ENCODE results near the gene IL17C. TPM values are rescaled to one million over a fixed set of nuclear protein-coding genes. Genes with fewer than 3 reads are reported as not detected.

The IL17C gene
- total RNA-seq: under 1 TPM; 0.23 to 0.43 TPM

DNA sequence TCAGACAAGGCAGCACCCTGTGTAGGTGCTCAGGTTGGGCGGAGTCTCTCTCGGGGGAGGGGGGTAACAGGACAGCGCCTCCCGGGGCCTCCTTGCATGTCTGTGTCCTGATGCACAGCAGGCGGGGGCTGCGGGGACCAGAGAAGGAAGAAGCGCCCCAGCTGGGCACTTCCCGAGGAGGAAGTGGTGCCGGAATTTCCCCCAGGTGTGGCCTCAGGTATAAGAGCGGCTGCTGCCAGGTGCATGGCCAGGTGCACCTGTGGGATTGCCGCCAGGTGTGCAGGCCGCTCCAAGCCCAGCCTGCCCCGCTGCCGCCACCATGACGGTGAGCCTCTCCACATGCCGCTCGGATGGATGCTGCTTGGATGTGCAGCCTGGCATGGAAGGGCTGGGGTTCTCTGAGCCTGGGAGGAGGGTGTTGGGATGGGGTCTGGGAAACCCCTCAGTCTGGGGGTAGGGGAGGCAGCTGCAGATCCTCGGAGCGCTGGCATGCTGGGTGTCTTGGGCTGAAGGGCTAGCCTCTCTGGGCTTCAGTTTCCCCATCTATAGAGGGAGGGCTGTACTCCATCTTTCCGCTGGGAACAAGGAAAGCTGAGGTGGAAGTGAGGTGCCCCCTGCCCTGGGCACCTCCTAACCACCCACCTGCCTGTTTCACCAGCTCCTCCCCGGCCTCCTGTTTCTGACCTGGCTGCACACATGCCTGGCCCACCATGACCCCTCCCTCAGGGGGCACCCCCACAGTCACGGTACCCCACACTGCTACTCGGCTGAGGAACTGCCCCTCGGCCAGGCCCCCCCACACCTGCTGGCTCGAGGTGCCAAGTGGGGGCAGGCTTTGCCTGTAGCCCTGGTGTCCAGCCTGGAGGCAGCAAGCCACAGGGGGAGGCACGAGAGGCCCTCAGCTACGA, at the start of gene IL17C:
Gene IL17C, plus strand, starts transcription at position 250 of the 908 bp plus-strand sequence. Its CDS starts 70 bp downstream, at position 320.
- Mint-ChIP-seq H3K36me3 (ENCODE audit: low read depth) (peaks cover 11% of the 10 kb centered on the region), H3K4me1 (peaks cover 47% of the 10 kb centered on the region), H3K27ac (no peak within 1 kb of the TSS), H3K9me3 (no peaks in the 10 kb centered on the region), H3K27me3 (peaks cover 35% of the 10 kb centered on the region), H3K4me3 (no peak within 1 kb of the TSS)
- DNase-seq: no peak
- POLR2A ChIA-PET: interaction anchor here (0.9 to 4.1 kb wide), 8 partner anchors 11 to 129 kb away, joined by 3 to 34 read pairs (median 4); partner anchors contain the start of gene CYBA
- CTCF ChIA-PET: interaction anchor here (1.4 kb wide), 1 partner anchor 68 kb away, joined by 3 read pairs; the partner anchor contains the start of gene ZC3H18

DNA sequence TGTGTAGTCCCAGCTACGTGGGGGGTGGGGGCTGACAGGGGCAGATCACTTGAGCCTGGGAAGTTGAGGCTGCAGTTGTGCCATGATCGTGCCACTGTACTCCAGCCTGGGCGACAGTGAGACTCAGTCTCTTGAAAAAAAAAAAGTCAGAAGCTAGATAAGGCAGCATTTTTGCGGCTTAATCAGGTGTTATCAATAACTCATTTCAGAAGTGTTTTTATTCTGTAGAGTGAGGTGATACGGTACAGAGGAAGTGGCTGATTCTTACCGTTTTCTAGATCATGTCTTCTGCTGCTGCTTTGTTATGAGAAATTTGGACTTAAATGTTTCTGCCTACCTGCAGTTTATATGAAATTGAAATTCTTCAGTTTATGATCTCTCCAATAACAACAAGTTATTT, 49.6 kb upstream of the IL17C start:
- H3K27me3 Mint-ChIP-seq: no peaks in the 10 kb centered on the region
- H3K4me3 Mint-ChIP-seq: peak overlapping the region; percentile 38
- CTCF ChIA-PET: no interaction called here
- peak overlapping the region; percentile 92 for H3K27ac Mint-ChIP-seq
- no peak for DNase-seq
- POLR2A ChIA-PET: interaction anchor here (0.9 to 5.1 kb wide), 6 partner anchors 11 to 193 kb away, joined by 3 to 30 read pairs (median 4); partner anchors contain the start of gene ZC3H18
- peaks cover 71% of the 10 kb centered on the region for H3K36me3 Mint-ChIP-seq (ENCODE audit: low read depth)
- peaks cover 66% of the 10 kb centered on the region for H3K4me1 Mint-ChIP-seq
- H3K9me3 Mint-ChIP-seq: no peaks in the 10 kb centered on the region

GRCh38 chr16:88589441-88589840, 48.9 kb upstream of the IL17C start:
- ChIA-PET CTCF (interaction anchor here (0.8 kb wide), 1 partner anchor 30 kb away, joined by 4 read pairs; no protein-coding TSS in a partner anchor), POLR2A (interaction anchor here (0.9 to 5.1 kb wide), 5 partner anchors 14 to 192 kb away, joined by 3 to 30 read pairs (median 4); partner anchors contain the start of gene ZC3H18)
- Mint-ChIP-seq H3K36me3 (ENCODE audit: low read depth) (peaks cover 73% of the 10 kb centered on the region), H3K4me1 (peaks cover 66% of the 10 kb centered on the region), H3K27ac (peak overlapping the region; percentile 92), H3K27me3 (no peaks in the 10 kb centered on the region), H3K9me3 (no peaks in the 10 kb centered on the region), H3K4me3 (peak overlapping the region; percentile 38)
- no peak for DNase-seq

DNA sequence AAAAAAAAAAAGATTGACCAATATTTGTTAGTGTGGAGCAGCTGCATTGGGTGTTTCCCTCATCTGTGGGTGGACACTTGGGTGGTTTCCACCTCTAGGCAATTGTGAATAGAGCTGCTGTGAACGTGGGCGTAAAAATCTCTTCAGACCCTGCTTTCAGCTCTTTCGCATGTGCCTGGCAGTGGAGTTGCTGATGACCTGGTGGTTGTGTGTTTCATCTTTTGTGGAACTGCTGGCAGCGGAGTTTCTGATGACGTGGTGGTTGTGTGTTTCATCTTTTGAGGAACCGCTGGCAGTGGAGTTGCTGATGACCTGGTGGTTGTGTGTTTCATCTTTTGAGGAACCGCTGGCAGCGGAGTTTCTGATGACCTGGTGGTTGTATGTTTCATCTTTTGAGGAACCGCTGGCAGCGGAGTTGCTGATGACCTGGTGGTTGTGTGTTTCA, 46.8 kb upstream of the IL17C start:
- peak; percentile 48 for DNase-seq
- no peaks in the 10 kb centered on the region for H3K27me3 Mint-ChIP-seq
- peak overlapping the region; percentile 40 for H3K4me3 Mint-ChIP-seq
- H3K4me1 Mint-ChIP-seq: peaks cover 60% of the 10 kb centered on the region
- no peaks in the 10 kb centered on the region for H3K9me3 Mint-ChIP-seq
- H3K27ac Mint-ChIP-seq: peak overlapping the region; percentile 76
- ChIA-PET CTCF (interaction anchor here (1.0 kb wide), 1 partner anchor 19 kb away, joined by 3 read pairs; no protein-coding TSS in a partner anchor), POLR2A (interaction anchor here (5.1 kb wide), 1 partner anchor 21 kb away, joined by 30 read pairs; the partner anchor contains the start of gene ZC3H18)
- H3K36me3 Mint-ChIP-seq (ENCODE audit: low read depth): peaks cover 65% of the 10 kb centered on the region

DNA sequence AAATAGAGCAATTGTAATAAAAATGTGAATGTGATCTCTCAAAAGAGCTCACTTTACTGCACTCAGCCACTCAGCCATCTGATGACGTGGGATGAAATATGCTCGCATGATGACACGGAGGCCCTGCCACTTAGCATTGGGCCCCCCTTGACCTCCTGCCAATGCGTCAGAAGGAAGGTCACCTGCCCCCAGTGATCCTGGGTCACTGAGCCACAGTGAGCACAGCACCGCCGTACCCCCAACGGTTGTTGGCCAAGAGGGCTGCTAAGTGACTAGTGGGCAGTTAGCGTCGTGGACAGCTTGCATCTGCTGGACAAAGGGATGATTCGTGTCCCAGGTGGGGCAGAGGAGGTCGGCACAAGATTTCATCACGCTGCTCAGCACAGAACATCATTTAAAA, 45.3 kb upstream of the IL17C start:
- Mint-ChIP-seq H3K36me3 (ENCODE audit: low read depth) (peaks cover 52% of the 10 kb centered on the region), H3K9me3 (no peaks in the 10 kb centered on the region), H3K27ac (no peak overlapping the region), H3K27me3 (no peaks in the 10 kb centered on the region), H3K4me1 (peaks cover 53% of the 10 kb centered on the region), H3K4me3 (no peak overlapping the region)
- POLR2A ChIA-PET: interaction anchor here (0.8 kb wide), 1 partner anchor 23 kb away, joined by 3 read pairs; the partner anchor contains the start of gene ZC3H18
- CTCF ChIA-PET: no interaction called here
- no peak for DNase-seq

- POLR2A ChIA-PET: interaction anchor here (0.8 kb wide), 1 partner anchor 24 kb away, joined by 3 read pairs; the partner anchor contains the start of gene ZC3H18
- Mint-ChIP-seq H3K9me3 (no peaks in the 10 kb centered on the region), H3K4me3 (no peak overlapping the region), H3K4me1 (peaks cover 50% of the 10 kb centered on the region), H3K27ac (no peak overlapping the region), H3K27me3 (no peaks in the 10 kb centered on the region), H3K36me3 (ENCODE audit: low read depth) (peaks cover 52% of the 10 kb centered on the region)
- DNase-seq: no peak
- CTCF ChIA-PET: interaction anchor here (0.6 kb wide), 1 partner anchor 14 kb away, joined by 3 read pairs; no protein-coding TSS in a partner anchor
These were observed 44.9 kb upstream of the IL17C start for GRCh38 chr16:88593489-88593888.

GRCh38 chr16:88593910-88594309, 44.5 kb upstream of the IL17C start:
- ChIA-PET POLR2A (no interaction called here), CTCF (interaction anchor here (0.6 kb wide), 1 partner anchor 14 kb away, joined by 3 read pairs; no protein-coding TSS in a partner anchor)
- no peak for DNase-seq
- peaks cover 49% of the 10 kb centered on the region for H3K36me3 Mint-ChIP-seq (ENCODE audit: low read depth)
- no peak overlapping the region for H3K27ac Mint-ChIP-seq
- H3K9me3 Mint-ChIP-seq: no peaks in the 10 kb centered on the region
- H3K27me3 Mint-ChIP-seq: no peaks in the 10 kb centered on the region
- peaks cover 45% of the 10 kb centered on the region for H3K4me1 Mint-ChIP-seq
- H3K4me3 Mint-ChIP-seq: no peak overlapping the region

- no peak for DNase-seq
- Mint-ChIP-seq H3K9me3 (no peaks in the 10 kb centered on the region), H3K4me3 (no peak overlapping the region), H3K27me3 (no peaks in the 10 kb centered on the region), H3K36me3 (ENCODE audit: low read depth) (peaks cover 46% of the 10 kb centered on the region), H3K27ac (no peak overlapping the region), H3K4me1 (peaks cover 34% of the 10 kb centered on the region)
- ChIA-PET CTCF (no interaction called here), POLR2A (no interaction called here)
These were observed 43.3 kb upstream of the IL17C start for GRCh38 chr16:88595101-88595500.

- H3K9me3 Mint-ChIP-seq: no peaks in the 10 kb centered on the region
- DNase-seq: no peak
- peaks cover 30% of the 10 kb centered on the region for H3K4me1 Mint-ChIP-seq
- CTCF ChIA-PET: no interaction called here
- H3K27ac Mint-ChIP-seq: no peak overlapping the region
- peaks cover 53% of the 10 kb centered on the region for H3K36me3 Mint-ChIP-seq (ENCODE audit: low read depth)
- H3K27me3 Mint-ChIP-seq: no peaks in the 10 kb centered on the region
- POLR2A ChIA-PET: interaction anchor here (1.0 kb wide), 1 partner anchor 25 kb away, joined by 4 read pairs; no protein-coding TSS in a partner anchor
- H3K4me3 Mint-ChIP-seq: no peak overlapping the region
These were observed 42.5 kb upstream of the IL17C start for GRCh38 chr16:88595921-88596320.

- ChIA-PET POLR2A (interaction anchor here (0.7 to 1.0 kb wide), 3 partner anchors 24 to 151 kb away, joined by 3 to 4 read pairs (median 3); partner anchors contain the start of gene CYBA), CTCF (no interaction called here)
- H3K9me3 Mint-ChIP-seq: no peaks in the 10 kb centered on the region
- no peak overlapping the region for H3K4me3 Mint-ChIP-seq
- H3K4me1 Mint-ChIP-seq: peaks cover 28% of the 10 kb centered on the region
- H3K27ac Mint-ChIP-seq: no peak overlapping the region
- no peaks in the 10 kb centered on the region for H3K27me3 Mint-ChIP-seq
- peaks cover 54% of the 10 kb centered on the region for H3K36me3 Mint-ChIP-seq (ENCODE audit: low read depth)
- DNase-seq: no peak
These were observed 41.9 kb upstream of the IL17C start for GRCh38 chr16:88596483-88596882.

DNA sequence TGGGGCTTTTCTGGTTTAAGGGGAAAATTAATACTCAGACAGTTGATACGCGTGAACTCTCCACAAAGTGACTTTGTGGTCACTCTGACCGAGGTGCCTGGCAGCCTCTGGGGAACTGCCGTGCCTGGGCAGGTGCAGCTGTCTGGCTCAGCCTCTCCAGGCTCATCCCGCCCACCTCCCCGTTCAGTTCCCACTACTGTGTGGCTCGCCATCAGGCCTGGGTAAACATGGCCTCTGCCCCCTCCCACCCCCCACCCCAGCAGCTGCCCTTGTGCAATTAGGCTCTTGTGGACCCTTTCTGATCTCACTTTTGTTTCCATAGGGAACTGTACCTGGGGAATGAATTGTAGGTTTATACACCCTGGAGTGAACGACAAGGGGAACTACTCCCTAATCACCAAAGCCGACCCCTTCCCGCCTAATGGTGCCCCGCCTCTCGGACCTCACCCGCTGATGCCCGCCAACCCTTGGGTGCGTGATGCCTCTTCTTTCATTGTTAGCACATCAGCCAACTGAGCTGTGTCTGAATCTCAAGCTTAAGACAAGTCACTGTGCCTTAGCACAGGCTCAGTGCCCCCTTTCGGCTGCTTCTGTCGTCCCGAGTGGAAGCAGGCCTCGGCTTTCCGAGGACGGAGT, 40.4 kb upstream of the IL17C start:
- Mint-ChIP-seq H3K9me3 (no peaks in the 10 kb centered on the region), H3K36me3 (ENCODE audit: low read depth) (peaks cover 53% of the 10 kb centered on the region), H3K4me3 (no peak overlapping the region), H3K27me3 (no peaks in the 10 kb centered on the region), H3K27ac (no peak overlapping the region), H3K4me1 (peaks cover 20% of the 10 kb centered on the region)
- POLR2A ChIA-PET: no interaction called here
- DNase-seq: no peak
- CTCF ChIA-PET: no interaction called here

DNA sequence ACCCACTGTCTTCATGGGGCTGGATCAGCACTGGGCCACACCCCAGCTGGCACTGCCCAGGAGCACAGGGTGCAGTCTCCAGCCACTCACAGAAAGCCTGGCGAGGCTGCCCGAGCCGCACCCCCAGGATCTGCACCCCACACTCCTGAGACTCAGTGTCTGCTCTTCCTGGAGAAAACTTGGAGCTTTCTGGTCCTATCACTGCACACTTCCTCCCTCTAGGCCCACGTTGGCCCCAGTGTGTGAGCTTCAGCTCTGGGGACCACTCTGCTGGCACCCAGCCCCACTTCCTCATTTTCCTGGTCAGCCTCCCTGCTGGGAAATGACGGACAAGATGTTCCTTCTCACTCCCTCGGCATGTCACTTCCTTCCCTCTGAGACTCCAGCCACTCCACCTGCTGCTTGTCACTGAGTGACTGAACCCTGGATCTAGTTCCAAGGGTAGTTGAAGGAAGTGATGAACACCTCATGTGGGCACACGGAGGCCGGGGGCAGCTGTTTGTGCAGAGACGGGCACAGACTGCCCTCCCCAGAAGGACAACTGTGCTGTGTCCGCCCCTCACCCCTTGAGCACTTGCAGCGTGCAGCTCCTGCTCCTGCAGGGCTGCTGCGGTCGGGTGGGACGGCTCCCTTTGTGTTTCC, 39.2 kb upstream of the IL17C start:
- Mint-ChIP-seq H3K4me3 (no peak overlapping the region), H3K27ac (no peak overlapping the region), H3K9me3 (no peaks in the 10 kb centered on the region), H3K27me3 (no peaks in the 10 kb centered on the region), H3K36me3 (ENCODE audit: low read depth) (peaks cover 48% of the 10 kb centered on the region), H3K4me1 (peaks cover 18% of the 10 kb centered on the region)
- no peak for DNase-seq
- POLR2A ChIA-PET: no interaction called here
- CTCF ChIA-PET: no interaction called here
